HG02588 (cell line): ENCODE results near the gene RPL23.
"Not testable (repeated sequence)": the region's sequence is repeated elsewhere in the genome, so short reads cannot be mapped to it uniquely, and the experiment has no call there.

ENCODE experiments used
- ATAC-seq: cut with Tn5 transposase; IDR thresholded peaks from one replicate; pipeline ENCODE4 v1.9.1; 2021; ENCODE audit warnings: mild to moderate bottlenecking, moderate library complexity; ENCODE audit not compliant: unreplicated experiment

RPL23 gene

DNA sequence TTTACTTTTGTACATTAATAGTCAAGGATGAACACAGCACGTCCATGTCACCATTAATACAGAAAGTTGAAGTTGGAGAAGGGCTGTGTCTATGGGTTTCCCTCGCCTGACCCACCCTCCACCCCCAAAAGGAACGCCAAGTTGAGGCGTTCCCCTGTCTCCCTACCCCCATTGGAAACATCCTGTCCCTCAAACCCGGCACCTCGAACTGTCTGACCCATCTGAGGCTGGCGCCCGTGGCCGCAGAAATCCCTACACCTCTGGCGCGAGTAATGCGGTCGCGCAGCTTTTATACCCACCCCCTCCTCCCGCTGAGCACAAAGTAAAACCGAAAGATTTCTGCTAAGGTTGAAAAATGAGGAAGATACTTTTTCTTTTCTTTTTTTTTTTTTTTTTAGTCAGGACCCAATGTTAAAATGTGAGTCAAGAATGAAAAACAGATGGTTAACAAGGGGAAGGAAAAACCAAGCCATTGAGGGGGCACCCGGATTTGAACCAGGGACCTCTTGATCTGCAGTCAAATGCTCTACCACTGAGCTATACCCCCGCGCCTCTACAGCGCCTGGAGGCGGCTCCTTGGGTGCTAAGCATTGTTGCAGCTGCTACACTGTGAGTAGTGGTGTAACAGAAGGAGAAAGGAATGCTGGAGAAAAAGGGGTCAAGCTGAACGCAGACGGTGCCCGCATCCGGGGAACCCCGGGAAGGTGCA is 15.4 kb upstream of the RPL23 start:
- ATAC-seq = peak; percentile 26

DNA sequence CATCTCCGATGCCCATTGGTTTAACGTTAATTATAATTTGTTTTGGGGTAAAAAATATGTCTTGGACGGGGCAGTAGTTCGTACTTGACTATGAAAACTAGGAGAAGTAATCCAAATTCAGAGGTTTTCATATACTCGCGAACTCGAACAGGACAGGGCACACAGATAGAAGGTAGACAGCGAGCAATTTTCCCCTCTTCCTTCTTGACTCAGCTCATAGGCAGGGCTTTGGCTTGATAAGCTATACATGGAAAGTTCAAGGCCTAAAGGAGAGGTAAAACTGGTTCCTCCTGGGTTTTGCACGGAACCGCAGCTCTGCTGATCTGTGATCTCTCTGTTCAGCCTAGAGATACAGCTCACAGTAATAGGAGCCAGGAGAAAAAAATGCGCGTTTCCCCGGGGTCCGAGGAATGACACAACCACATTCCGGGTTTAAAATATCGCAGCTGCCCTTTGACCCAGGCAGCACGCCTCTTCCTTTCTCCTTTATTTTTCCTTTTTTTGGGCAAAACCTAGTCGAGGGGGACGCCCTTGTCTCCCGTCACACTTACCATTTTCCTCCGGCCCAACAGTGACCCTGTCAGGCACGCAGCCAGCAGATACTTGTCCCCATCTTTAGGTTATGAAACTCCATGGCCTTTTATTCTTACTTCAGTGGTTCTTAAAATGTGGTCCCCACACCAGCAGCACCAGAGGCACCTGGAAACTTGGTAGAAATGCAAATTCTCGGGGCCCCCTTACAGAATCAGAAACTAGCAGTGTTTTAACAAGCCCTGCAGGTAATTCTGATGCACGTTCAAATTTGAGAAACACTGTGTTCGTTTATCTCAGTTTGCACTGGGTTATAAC is 14.7 kb upstream of the RPL23 start:
- ATAC-seq = no peak

DNA sequence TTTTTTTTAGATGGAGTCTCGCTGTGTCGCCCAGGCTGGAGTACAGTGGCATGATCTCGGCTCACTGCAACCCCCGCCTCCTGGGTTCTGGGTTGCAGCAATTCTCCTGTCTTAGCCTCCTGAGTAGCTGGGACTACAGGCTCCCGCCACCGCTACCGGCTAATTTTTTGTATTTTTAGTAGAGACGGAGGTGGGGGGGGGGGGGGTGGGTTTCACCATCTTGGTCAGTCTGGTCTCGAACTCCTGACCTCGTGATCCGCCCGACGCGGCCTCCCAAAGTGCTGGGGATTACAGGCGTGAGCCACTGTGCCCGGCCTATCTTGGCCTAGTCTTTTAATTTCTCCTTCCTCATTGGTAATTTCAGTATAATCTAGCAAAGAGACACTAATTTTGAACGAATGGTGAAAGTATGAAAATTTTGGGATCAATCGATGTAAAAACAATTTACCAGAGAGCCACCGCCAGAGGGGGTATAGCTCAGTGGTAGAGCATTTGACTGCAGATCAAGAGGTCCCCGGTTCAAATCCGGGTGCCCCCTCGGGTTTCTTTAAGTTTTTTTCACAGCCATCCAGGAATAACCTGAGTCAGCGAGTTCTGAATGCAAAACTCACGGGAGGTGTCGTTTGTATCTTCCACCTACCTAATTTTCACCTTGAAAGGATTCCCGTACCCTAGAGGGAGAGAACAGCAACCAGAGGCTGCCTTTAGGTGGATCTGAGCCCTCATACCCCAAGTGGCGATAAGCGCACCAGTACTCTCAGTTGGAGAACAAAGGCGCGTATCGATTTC is 13.9 kb upstream of the RPL23 start:
- ATAC-seq = no peak

- ATAC-seq = no peak
Measured at GRCh38 chr17:38864636-38865398, 11.3 kb upstream of the RPL23 start.

DNA sequence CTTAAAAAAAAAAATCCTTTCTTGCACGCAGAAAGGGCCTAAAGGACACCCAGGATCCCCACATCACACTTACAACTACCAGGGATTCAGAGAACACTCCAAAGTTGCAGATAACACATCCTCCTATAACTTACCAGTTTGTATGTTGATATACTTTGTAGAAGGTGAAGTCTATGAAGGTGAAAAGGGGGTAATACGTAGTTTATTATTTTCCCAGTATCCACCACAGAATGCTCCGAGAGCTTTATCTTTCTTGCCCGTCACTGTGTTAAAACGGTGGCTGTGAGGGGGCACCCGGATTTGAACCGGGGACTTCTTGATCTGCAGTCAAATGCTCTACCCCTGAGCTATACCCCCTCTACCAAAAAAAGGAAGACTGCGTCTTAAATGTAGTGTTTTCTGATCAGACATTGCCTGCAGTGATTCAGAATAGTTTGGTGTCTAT is 7.9 kb upstream of the RPL23 start:
- no peak for ATAC-seq

GRCh38 chr17:38857271-38857670 is 3.8 kb upstream of the RPL23 start:
- no peak for ATAC-seq

- not testable (repeated sequence) for ATAC-seq
Measured at GRCh38 chr17:38855101-38855714, 1.7 kb upstream of the RPL23 start.

DNA sequence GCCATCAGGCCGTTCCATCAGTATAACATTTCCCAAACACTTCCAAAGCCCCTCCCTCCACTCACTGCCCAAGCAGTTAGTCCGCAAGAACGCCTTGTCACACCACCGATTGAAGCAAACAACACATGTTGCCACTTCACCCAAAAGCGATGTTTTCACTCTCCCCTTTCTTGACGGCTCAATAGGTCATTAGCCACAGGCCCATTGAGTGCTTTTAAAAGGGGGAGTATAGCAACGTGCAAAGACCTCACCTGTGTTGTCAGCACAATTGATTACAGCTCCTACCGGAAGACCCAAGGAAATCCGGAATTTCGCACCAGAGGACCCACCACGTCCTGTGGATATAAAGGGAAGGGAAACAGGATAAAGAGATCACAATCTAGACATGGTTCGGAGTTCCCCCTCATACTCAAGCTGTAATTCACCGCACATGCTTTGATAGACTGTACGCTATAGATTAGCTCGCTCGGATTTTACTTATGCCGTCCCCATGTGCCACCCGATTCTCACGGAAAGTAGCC is 690 bp downstream of the RPL23 start:
- ATAC-seq = no peak

- ATAC-seq = no peak
Measured at GRCh38 chr17:38851434-38851833, 2.1 kb downstream of the RPL23 start.

DNA sequence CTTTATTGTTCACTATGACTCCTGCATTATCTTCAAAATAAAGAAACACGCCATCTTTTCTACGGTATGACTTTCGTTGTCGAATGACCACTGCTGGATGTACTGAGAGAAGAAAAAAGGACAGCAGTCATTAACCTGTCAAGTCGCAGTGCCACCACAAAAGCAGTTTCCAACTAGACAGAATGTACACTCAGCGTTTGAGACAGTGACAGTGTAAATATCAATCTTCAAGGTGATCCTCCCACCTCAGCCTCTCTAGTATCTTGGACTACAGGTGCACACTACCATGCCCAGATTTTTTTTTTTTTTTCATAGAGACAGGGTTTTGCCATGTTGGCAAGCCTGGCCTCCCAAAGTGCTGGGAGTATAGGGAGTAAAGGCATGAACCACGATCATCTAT is 3.1 kb downstream of the RPL23 start:
- no peak for ATAC-seq

DNA sequence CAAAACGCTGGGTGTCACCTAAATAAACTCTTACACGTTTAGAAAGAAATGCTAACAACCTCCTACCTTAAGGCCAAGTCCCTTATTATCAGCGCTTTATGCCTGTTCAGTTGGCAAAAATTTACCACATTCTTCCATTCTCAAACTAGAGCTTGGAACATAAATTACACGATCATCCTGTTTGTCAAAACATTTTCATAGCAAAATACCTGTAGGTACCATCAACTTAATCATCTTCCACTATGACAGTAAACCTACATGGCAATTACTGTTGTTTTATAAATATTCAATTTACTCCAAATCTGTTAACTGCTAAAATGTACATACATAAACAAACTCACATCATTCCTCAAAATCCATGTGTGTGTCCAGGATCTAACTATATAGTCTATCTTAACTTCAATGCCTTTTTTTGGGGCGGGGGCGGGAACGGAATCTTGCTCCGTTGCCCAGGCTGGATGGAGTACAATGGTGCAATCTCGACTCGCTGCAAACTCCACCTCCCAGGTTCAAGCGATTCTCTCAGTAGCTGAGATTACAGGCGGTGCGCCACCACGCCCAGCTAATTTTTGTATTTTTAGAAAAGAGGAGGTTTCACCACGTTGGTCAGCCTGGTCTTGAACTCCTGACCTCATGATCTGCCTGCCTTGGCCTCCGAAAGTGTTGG is 4.4 kb downstream of the RPL23 start:
- ATAC-seq = no peak

- no peak for ATAC-seq
Measured at GRCh38 chr17:38848557-38848891, 5.0 kb downstream of the RPL23 start.

GRCh38 chr17:38844261-38844757 is 9.2 kb downstream of the RPL23 start:
- no peak for ATAC-seq

- no peak for ATAC-seq
Measured at GRCh38 chr17:38825762-38826247, 27.7 kb downstream of the RPL23 start.

GRCh38 chr17:38824899-38825761 is 28.4 kb downstream of the RPL23 start, which contains the start of gene CWC25:
CWC25 (minus strand) TSS chr17:38825321; CDS start chr17:38825183, 138 bp downstream.
- peak; percentile 76 for ATAC-seq

GRCh38 chr17:38815576-38816193 is 37.8 kb downstream of the RPL23 start:
- no peak for ATAC-seq

DNA sequence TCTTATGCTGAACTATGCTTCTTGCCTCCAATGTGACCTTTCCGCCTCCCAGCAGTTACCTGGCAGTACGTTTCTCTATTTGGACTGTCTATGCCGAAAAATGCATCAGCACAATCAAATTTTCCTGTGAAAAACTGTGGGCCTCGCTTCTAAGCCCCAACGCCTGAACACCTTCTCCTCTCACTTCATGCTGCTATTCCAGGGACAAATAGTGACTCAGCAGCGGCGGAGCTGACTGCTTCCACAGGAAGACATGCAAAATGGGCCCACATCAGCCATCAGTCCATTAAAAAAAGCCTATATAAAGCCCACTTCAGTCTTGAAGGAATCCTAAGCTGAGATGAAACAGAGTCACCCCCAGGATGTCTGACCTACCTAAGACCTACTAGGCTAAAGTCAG is 43.7 kb downstream of the RPL23 start:
- ATAC-seq = no peak
